Fibroblast of villous mesenchyme (primary cell): ENCODE measurements around the gene PDF. TPM values are rescaled to one million over a fixed set of nuclear protein-coding genes. Genes with fewer than 3 reads are reported as not detected.

Experiments
- DNase-seq: peaks from one replicate; pipeline ENCODE4 v3.0.0-alpha.2; 2010; ENCODE audit warnings: low read depth
- H3K4me3 ChIP-seq: 2 replicates; pipeline ENCODE4 v1.5.1; 2011; ENCODE audit warnings: low read depth, mild to moderate bottlenecking, low read length
- CTCF ChIP-seq: IDR thresholded peaks from 2 replicates; pipeline ENCODE4 v1.5.1; 2012; ENCODE audit warnings: low read depth, mild to moderate bottlenecking, low read length; ENCODE audit not compliant: insufficient read depth
- total RNA-seq: library from RNA; depleted of rRNA; stranded (reverse); fragments of >200 nt; gene quantifications from 2 replicates; pipeline ENCODE4 v1.2.3, GENCODE V29; 2012

The PDF gene
- 11.7 and 18.7 TPM in 2 replicates for total RNA-seq

GRCh38 chr16:69330286-69331109, at the start of gene PDF:
TSS of gene PDF (minus strand) at chr16:69330588. CDS start at chr16:69330570, 18 bp downstream.
- TF ChIP-seq CTCF = no peak
- DNase-seq = peak; percentile 92
- H3K4me3 ChIP-seq = peak within 1 kb of the TSS; percentile 74

- H3K4me3 ChIP-seq = no peak overlapping the region
- TF ChIP-seq CTCF = no peak
- DNase-seq = no peak
Measured at GRCh38 chr16:69378760-69379159, 48.4 kb upstream of the PDF start.

GRCh38 chr16:69378036-69378435, 47.6 kb upstream of the PDF start:
- DNase-seq = no peak
- no peak for TF ChIP-seq CTCF
- no peak overlapping the region for H3K4me3 ChIP-seq

- DNase-seq = no peak
- TF ChIP-seq CTCF = no peak
- H3K4me3 ChIP-seq = no peak overlapping the region
Measured at GRCh38 chr16:69376393-69377059, 46.1 kb upstream of the PDF start.

GRCh38 chr16:69373019-69373418, 42.6 kb upstream of the PDF start:
- no peak for TF ChIP-seq CTCF
- H3K4me3 ChIP-seq = no peak overlapping the region
- DNase-seq = no peak

- TF ChIP-seq CTCF = no peak
- no peak overlapping the region for H3K4me3 ChIP-seq
- DNase-seq = no peak
Measured at GRCh38 chr16:69371564-69371963, 41.2 kb upstream of the PDF start.

GRCh38 chr16:69368866-69369265, 38.5 kb upstream of the PDF start:
- no peak for TF ChIP-seq CTCF
- H3K4me3 ChIP-seq = no peak overlapping the region

More at GRCh38 chr16:69368866-69369265, 38.5 kb upstream of the PDF start:
- DNase-seq = no peak
